Spleen (tissue), 11 donors: ENCODE results near the gene CFAP74. TPM values are rescaled to one million over a fixed set of nuclear protein-coding genes. Genes with fewer than 3 reads are reported as not detected.

Experiments
- DNase-seq: peaks from one replicate; pipeline ENCODE4 v3.0.0-alpha.2; 2020
- H3K27ac ChIP-seq, 8 donors: fragments of 200-600 bp; sonication (generic) in 7 of 8; 1 replicate in 4 of 8; 2 replicates in 4 of 8; pipeline versions ENCODE4 v1.5.0 to v1.8.0; 2016 to 2021; ENCODE audit warnings: inconsistent platforms in 4 of 8, mild to moderate bottlenecking in 4 of 8, moderate library complexity in 1 of 8
- H3K27me3 ChIP-seq, 7 donors: fragments of 200-600 bp; sonication (generic) in 6 of 7; replicated peaks in 1 of 7; 1 replicate in 4 of 7; 2 replicates in 3 of 7; pipeline versions ENCODE4 v1.5.0 to v1.8.0; 2016 to 2021; ENCODE audit warnings: inconsistent platforms in 3 of 7, mild to moderate bottlenecking in 1 of 7
- H3K36me3 ChIP-seq, 6 donors: fragments of 200-600 bp; sonication (generic) in 5 of 6; 1 replicate in 4 of 6; 2 replicates in 2 of 6; pipeline versions ENCODE4 v1.5.0 to v1.8.0; 2016 to 2021; ENCODE audit warnings: inconsistent platforms in 2 of 6
- H3K4me1 ChIP-seq, 6 donors: fragments of 200-600 bp; sonication (generic) in 5 of 6; 1 replicate in 3 of 6; 2 replicates in 3 of 6; pipeline versions ENCODE4 v1.5.0 to v1.8.0; 2016 to 2021; ENCODE audit warnings: inconsistent platforms in 3 of 6
- H3K4me3 ChIP-seq, 8 donors: fragments of 200-600 bp; sonication (generic) in 7 of 8; 1 replicate in 4 of 8; 2 replicates in 4 of 8; pipeline versions ENCODE4 v1.5.0 to v1.8.0; 2016 to 2021; ENCODE audit warnings: inconsistent platforms in 4 of 8, mild to moderate bottlenecking in 4 of 8, moderate library complexity in 2 of 8
- H3K9me3 ChIP-seq, 8 donors: fragments of 200-600 bp; sonication (generic) in 7 of 8; 1 replicate in 4 of 8; 2 replicates in 4 of 8; pipeline versions ENCODE4 v1.5.0 to v1.8.0; 2016 to 2021; ENCODE audit warnings: inconsistent platforms in 4 of 8
- CTCF ChIP-seq, 11 experiments: fragments of 200-600 bp in 7 of 11; fragments of 450-650 bp in 4 of 11; sonication (generic) in 4 of 11; IDR thresholded peaks in 8 of 11; conservative IDR thresholded peaks in 3 of 11; 1 replicate in 7 of 11; 2 replicates in 4 of 11; pipeline versions ENCODE4 v1.4.0 to v1.8.0; 2016 to 2021; ENCODE audit warnings: antibody characterized with exemption in 11 of 11, inconsistent platforms in 4 of 11, mild to moderate bottlenecking in 1 of 11
- POLR2A ChIP-seq, 3 donors: fragments of 450-650 bp; IDR thresholded peaks; one replicate each; pipeline ENCODE4 v1.5.1; 2017; ENCODE audit warnings: antibody characterized with exemption in 3 of 3, mild to moderate bottlenecking in 1 of 3
- POLR2AphosphoS5 ChIP-seq, 3 donors: sonication (generic); formaldehyde crosslinking; IDR thresholded peaks; one replicate each; pipeline ENCODE4 v1.5.1; 2017; ENCODE audit warnings: antibody characterized with exemption in 3 of 3
- WGBS, 5 donors: extraction: QIAGEN DNeasy Blood & Tissue Kit in 3 of 5; methylation state at CpG; one replicate each; pipeline versions ENCODE4 v1.1.5 to v1.1.7; 2013 to 2018; 5-methylcytosine and 5-hydroxymethylcytosine counted together
- intact Hi-C: fragments of 100-400 bp; cut with DNase I; formaldehyde crosslinking; loops from one replicate; pipeline ENCODE4 v1.15.0; 2023; ENCODE audit warnings: low total_unique reads
- polyA plus RNA-seq, 3 donors: library from polyadenylated mRNA; stranded (reverse); fragments of 200-250 nt; gene quantifications; one replicate each; pipeline ENCODE4 v1.2.1, GENCODE V29; 2013
- total RNA-seq, 7 donors: library from RNA; depleted of rRNA in 3 of 7; stranded (reverse); fragments of >200 nt in 3 of 7; fragmentation: NEBNext Ultra II Directional in 4 of 7; extraction: Animal tissue kit (Norgen Biotek cat#: 25700) in 4 of 7; gene quantifications; one replicate each; pipeline versions ENCODE4 v1.1.0 to v1.2.1, GENCODE V29; 2016 to 2021
- donor health status: healthy with polysubstance abuse.
- donor health status: DM: no; HTN: no; CAD: no; lungs with moderate emphysema.
- donor health status: DM: no; HTN: no; CAD: no.
- donor health status: Bipolar disorder and iron deficiency.
- donor health status: healthy.
- donor health status: DM: no; HTN: no; CAD: no.
- donor health status: DM: yes; HTN: yes; CAD: no.

Gene CFAP74
- total and polyA plus RNA-seq, 10 donors: 0.03 to 0.32 (median 0.14) TPM; not detected in 4

- TF ChIP-seq CTCF (IDR thresholded peaks at IDR 0.05 in 8 of 11, conservative IDR thresholded peaks at IDR 0.05 in 3 of 11): no peak
- no peak for TF ChIP-seq POLR2A (IDR thresholded peaks at IDR 0.05)
- no peak for TF ChIP-seq POLR2AphosphoS5 (IDR thresholded peaks at IDR 0.05)
- intact Hi-C loops: loop anchor here (10.0 kb wide), 1 partner anchor 103 kb away; no protein-coding TSS in a partner anchor
- H3K36me3 ChIP-seq: no peaks in the 10 kb centered on the region
- no peak overlapping the region for H3K27ac ChIP-seq
- H3K4me3 ChIP-seq: no peak overlapping the region
- DNase-seq: peak; percentile 37
- peaks cover 0 to 16% (median 10%) of the 10 kb centered on the region in 6 donors for H3K4me1 ChIP-seq
- H3K27me3 ChIP-seq: peaks cover 0 to 29% (median 0%) of the 10 kb centered on the region in 7 donors
- no peaks in the 10 kb centered on the region for H3K9me3 ChIP-seq
- WGBS, 5 donors: 68 to 77% (median 73%) methylated on average over 19 of the region's 19 CpGs
These were observed 62.3 kb downstream of the CFAP74 start for GRCh38 chr1:1941211-1941841.

GRCh38 chr1:1940123-1940425, 63.5 kb downstream of the CFAP74 start:
- peaks cover 0 to 29% (median 0%) of the 10 kb centered on the region in 7 donors for H3K27me3 ChIP-seq
- no peaks in the 10 kb centered on the region for H3K9me3 ChIP-seq
- H3K4me1 ChIP-seq: peaks cover 0 to 16% (median 10%) of the 10 kb centered on the region in 6 donors
- WGBS, 5 donors: 75 to 91% (median 90%) methylated on average over 9 to 12 of the region's 12 CpGs
- intact Hi-C loops: loop anchor here (10.0 kb wide), 1 partner anchor 105 kb away; no protein-coding TSS in a partner anchor
- H3K36me3 ChIP-seq: no peaks in the 10 kb centered on the region
- no peak for TF ChIP-seq POLR2A (IDR thresholded peaks at IDR 0.05)
- TF ChIP-seq POLR2AphosphoS5 (IDR thresholded peaks at IDR 0.05): no peak
- no peak for TF ChIP-seq CTCF (IDR thresholded peaks at IDR 0.05 in 8 of 11, conservative IDR thresholded peaks at IDR 0.05 in 3 of 11)
- DNase-seq: peak; percentile 48
- no peak overlapping the region for H3K27ac ChIP-seq
- H3K4me3 ChIP-seq: no peak overlapping the region

GRCh38 chr1:1939296-1940122, 64.1 kb downstream of the CFAP74 start:
- intact Hi-C loops: loop anchor here (10.0 kb wide), 1 partner anchor 105 kb away; no protein-coding TSS in a partner anchor
- WGBS, 5 donors: 84 to 91% (median 85%) methylated on average over 18 to 28 of the region's 28 CpGs
- Histone ChIP-seq H3K27me3 (peaks cover 0 to 29% (median 0%) of the 10 kb centered on the region in 7 donors), H3K4me3 (no peak overlapping the region), H3K27ac (no peak overlapping the region), H3K9me3 (no peaks in the 10 kb centered on the region), H3K4me1 (peaks cover 0 to 16% (median 10%) of the 10 kb centered on the region in 6 donors), H3K36me3 (no peaks in the 10 kb centered on the region)
- TF ChIP-seq CTCF (IDR thresholded peaks at IDR 0.05 in 8 of 11, conservative IDR thresholded peaks at IDR 0.05 in 3 of 11) (no peak), POLR2A (IDR thresholded peaks at IDR 0.05) (no peak), POLR2AphosphoS5 (IDR thresholded peaks at IDR 0.05) (no peak)
- DNase-seq: peak; percentile 66
